Neuron (in vitro differentiated cells): ENCODE measurements around the gene BSN.

Experiments
- H2AFZ ChIP-seq: one replicate; pipeline ENCODE4 v1.6.1; 2013; ENCODE audit warnings: low read depth, mild to moderate bottlenecking, inconsistent platforms, low read length, moderate library complexity
- H3K27me3 ChIP-seq: one replicate; pipeline ENCODE4 v1.6.1; 2013; ENCODE audit warnings: low read length; ENCODE audit not compliant: insufficient read depth
- H3K36me3 ChIP-seq: one replicate; pipeline ENCODE4 v1.6.1; 2013; ENCODE audit warnings: low read length; ENCODE audit not compliant: insufficient read depth
- H3K4me1 ChIP-seq: one replicate; pipeline ENCODE4 v1.6.1; 2013; ENCODE audit warnings: low read length; ENCODE audit not compliant: insufficient read depth
- H3K4me3 ChIP-seq: 2 replicates; pipeline ENCODE4 v1.5.1; 2013; ENCODE audit warnings: mild to moderate bottlenecking, low read length, moderate library complexity
- H3K9me3 ChIP-seq: one replicate; pipeline ENCODE4 v1.6.1; 2013; ENCODE audit warnings: low read length

Gene BSN

DNA sequence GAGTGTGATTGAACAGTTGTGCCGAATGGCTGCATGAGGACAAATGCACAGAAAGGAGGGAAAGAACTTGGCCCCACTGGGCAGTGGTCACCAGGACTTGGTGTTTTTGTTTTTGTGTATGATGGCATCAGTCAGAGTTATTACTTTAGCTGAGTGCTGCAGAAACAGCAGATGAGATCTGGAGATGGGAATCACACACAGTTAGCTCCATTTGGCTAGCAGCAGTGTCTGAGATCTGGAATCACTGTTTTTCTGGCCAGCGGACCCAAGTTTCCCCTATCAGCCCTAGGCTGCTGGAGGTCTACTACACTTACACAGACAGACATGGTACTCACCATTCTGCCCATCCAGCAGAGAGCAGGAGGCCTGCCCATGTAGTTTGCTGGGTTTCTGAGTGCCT, 74.0 kb downstream of the BSN start:
- Histone ChIP-seq H2AFZ (no peak overlapping the region), H3K4me3 (no peak overlapping the region)

DNA sequence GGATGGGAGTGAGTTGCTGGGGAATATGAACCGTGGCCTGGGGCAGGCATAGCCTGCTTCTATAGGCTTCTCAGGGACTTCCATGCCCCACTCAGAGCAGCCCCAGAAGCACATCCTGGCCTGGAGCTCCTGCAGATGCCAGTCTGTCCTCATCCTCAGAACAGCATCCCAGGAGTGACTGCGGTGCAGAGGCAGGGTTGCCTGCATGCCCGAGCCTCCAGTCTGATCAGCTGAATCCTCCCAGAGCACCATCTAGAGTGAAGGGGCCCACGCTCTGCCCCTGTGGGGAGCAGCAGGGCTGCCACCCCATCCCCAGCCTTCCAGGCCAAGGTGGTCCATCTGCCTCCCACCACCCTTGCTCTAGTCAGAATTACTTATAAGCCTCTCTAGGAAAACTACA, 75.2 kb downstream of the BSN start:
- Histone ChIP-seq H3K4me1 (no peaks in the 10 kb centered on the region), H3K9me3 (peaks cover 9% of the 10 kb centered on the region), H3K36me3 (peaks cover 45% of the 10 kb centered on the region), H3K4me3 (no peak overlapping the region), H3K27me3 (no peaks in the 10 kb centered on the region), H2AFZ (no peak overlapping the region)

More for the DNA sequence above, 74.0 kb downstream of the BSN start:
- Histone ChIP-seq H3K27me3 (no peaks in the 10 kb centered on the region), H3K36me3 (peaks cover 45% of the 10 kb centered on the region), H3K4me1 (no peaks in the 10 kb centered on the region), H3K9me3 (peaks cover 9% of the 10 kb centered on the region)

DNA sequence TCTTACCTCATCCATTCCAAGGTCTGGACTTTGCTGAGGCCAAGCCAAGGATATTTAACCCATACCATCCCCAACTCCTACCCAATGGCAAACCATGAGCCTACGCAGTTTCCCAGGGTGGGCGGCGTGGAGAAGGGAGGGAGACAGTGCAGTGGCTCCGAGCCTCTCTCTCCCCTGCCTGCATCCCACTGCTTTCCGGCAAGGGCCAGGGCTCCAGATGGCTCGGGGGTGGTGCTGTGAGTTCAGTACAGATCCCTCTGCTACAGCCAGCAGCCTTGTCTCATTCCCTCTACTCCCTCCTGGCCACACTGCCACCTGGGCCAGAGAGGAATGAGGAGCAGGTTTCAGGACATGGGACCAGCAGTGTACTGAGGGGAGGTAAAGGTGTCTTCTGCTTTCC, 75.6 kb downstream of the BSN start:
- H3K27me3 ChIP-seq: no peaks in the 10 kb centered on the region
- H3K4me3 ChIP-seq: no peak overlapping the region
- no peak overlapping the region for H2AFZ ChIP-seq
- peaks cover 9% of the 10 kb centered on the region for H3K9me3 ChIP-seq
- H3K36me3 ChIP-seq: peaks cover 43% of the 10 kb centered on the region
- no peaks in the 10 kb centered on the region for H3K4me1 ChIP-seq

DNA sequence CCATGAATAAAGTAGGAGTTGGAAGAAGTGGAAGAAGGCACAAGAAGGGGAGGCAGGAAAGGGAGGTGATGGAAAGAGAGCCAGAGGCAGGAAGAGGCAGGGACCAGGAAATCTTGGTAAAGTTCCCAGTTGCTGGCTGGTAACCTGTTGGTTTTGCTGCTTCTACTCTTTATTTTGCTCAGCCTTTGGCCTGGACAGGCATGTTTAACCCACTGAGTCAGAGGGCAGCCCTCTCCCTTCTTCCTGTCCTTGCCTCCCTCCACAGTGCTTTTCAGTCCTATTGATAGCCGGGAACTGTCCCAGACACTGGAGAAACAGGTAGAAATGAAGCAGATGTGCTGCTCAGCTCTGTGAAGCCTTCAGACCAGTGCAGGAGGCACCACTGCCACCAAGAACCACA, 76.5 kb downstream of the BSN start:
- no peaks in the 10 kb centered on the region for H3K27me3 ChIP-seq
- H3K4me3 ChIP-seq: no peak overlapping the region

DNA sequence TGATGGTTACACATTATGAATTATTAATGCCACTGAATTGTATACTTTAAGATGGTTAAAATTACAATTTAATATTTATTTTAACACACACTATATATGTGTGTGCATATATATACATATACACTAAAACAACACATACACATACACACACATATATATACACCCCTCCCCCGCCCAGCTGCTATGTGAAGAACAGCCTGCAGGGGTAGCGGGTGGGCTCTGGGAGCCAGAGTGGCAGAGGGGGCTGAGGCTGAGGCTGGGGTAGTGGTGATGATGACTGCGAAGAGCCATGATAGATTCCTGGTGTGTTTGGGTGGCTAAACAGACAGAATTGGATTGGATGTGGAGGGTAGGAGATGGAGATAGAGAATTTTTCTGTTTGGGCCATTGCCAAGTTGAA, 80.5 kb downstream of the BSN start:
- Histone ChIP-seq H2AFZ (no peak overlapping the region), H3K4me3 (no peak overlapping the region), H3K9me3 (peaks cover 7% of the 10 kb centered on the region), H3K4me1 (no peaks in the 10 kb centered on the region), H3K27me3 (no peaks in the 10 kb centered on the region), H3K36me3 (peaks cover 9% of the 10 kb centered on the region)

More for the DNA sequence above, 76.5 kb downstream of the BSN start:
- H2AFZ ChIP-seq: no peak overlapping the region
- peaks cover 7% of the 10 kb centered on the region for H3K9me3 ChIP-seq
- peaks cover 34% of the 10 kb centered on the region for H3K36me3 ChIP-seq
- no peaks in the 10 kb centered on the region for H3K4me1 ChIP-seq

DNA sequence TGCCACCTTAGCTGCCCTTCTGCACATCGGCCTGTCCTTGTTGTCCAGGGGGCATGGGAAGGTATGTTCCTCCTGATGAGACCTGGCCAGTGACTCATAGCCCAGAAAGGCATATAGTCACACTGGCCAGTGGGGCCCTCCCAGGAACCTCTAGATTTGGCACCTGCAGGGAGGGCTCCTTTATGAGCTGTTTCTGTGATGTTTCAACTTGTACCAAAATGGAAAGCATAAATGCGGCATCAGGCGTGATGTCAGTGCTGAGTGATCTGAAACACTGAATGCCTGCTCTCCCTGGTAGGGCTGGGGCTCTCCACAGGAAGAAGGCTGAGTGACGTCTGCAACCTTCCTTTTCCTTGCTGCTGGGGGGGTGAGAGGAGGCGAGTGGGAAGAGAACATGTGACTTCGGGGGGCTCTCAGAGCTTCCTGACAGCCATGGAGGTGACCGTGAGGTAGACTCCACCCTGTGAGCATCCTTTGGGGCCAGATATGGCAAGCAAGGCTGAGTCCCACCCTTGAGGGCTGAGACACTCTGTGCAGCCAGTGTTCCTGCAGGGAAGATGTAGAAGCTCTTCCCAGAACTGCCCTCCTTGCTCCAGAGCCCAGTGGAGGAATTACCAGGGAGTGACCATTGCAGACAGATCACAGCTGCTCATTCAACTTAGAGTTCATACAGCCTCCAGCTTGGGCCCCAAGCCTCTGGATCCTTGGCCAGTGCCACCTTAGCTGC, 82.8 kb downstream of the BSN start:
- no peaks in the 10 kb centered on the region for H3K27me3 ChIP-seq
- H3K4me3 ChIP-seq: no peak overlapping the region
- no peak overlapping the region for H2AFZ ChIP-seq
- no peaks in the 10 kb centered on the region for H3K9me3 ChIP-seq
- no peaks in the 10 kb centered on the region for H3K4me1 ChIP-seq
- no peaks in the 10 kb centered on the region for H3K36me3 ChIP-seq

DNA sequence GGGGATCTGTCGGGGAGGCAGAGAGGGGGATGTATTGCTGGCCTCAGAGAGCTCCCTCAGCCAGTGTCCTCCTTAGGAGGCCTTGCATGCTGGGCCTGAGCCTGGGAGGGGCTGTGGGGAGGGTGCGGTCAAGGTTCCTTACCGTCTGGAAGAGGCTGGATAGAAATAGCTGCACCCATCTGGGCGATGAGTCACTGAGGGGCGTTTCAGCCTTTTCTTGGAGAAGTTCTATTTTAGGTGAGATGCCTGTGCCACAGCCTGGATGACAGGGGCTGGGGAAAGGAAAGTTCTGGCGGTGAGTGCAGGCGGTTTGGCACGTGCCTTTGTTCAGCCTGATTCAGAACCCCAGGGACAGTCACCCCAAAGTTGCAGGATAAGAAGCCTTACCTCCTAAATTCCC, 84.2 kb downstream of the BSN start:
- no peaks in the 10 kb centered on the region for H3K4me1 ChIP-seq
- H3K27me3 ChIP-seq: no peaks in the 10 kb centered on the region
- peaks cover 7% of the 10 kb centered on the region for H3K36me3 ChIP-seq
- H3K9me3 ChIP-seq: no peaks in the 10 kb centered on the region
- H3K4me3 ChIP-seq: no peak overlapping the region
- no peak overlapping the region for H2AFZ ChIP-seq

DNA sequence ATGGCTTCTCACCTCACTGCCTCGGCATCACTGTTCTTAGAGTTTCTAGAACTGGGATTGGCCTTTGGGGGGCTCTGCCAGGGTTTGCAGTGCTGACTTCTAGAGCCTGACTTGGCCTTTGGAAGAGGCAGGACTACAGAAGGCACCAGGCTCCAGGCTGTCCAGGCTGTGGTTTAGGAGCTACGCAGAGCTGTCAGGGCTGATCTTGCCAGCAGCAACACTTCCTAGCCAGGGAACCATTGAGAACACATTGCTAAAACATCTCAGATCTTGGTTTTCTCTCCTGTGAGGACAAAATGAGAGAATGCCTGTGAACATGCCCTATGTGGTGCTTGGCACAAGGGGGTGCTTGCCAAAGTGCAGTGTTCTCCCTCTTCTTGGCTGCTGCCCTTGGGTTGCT, 85.3 kb downstream of the BSN start:
- Histone ChIP-seq H3K27me3 (no peaks in the 10 kb centered on the region), H2AFZ (no peak overlapping the region), H3K4me3 (no peak overlapping the region), H3K9me3 (no peaks in the 10 kb centered on the region), H3K4me1 (no peaks in the 10 kb centered on the region), H3K36me3 (peaks cover 13% of the 10 kb centered on the region)

DNA sequence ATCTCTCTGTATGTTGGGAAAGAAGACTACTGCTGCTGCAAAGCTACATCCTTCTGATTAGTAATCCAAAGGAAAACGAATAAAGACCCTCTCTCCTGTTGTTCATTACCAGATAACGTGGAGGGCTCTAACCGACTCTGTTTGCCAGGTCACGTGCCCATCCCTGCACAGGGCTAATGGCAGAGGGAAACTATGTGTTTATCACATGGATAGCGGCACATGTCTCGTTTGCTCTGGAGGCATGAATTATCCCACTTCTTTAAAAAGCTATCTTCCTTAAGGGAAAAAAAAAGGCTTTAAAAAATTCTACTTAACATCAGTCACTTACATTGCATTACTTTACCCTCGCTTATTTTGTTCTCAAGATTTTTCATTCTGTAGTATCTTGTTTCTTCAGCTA, 87.0 kb downstream of the BSN start:
- Histone ChIP-seq H3K36me3 (peaks cover 15% of the 10 kb centered on the region), H3K9me3 (no peaks in the 10 kb centered on the region), H3K4me1 (no peaks in the 10 kb centered on the region), H3K27me3 (no peaks in the 10 kb centered on the region), H2AFZ (no peak overlapping the region), H3K4me3 (no peak overlapping the region)

DNA sequence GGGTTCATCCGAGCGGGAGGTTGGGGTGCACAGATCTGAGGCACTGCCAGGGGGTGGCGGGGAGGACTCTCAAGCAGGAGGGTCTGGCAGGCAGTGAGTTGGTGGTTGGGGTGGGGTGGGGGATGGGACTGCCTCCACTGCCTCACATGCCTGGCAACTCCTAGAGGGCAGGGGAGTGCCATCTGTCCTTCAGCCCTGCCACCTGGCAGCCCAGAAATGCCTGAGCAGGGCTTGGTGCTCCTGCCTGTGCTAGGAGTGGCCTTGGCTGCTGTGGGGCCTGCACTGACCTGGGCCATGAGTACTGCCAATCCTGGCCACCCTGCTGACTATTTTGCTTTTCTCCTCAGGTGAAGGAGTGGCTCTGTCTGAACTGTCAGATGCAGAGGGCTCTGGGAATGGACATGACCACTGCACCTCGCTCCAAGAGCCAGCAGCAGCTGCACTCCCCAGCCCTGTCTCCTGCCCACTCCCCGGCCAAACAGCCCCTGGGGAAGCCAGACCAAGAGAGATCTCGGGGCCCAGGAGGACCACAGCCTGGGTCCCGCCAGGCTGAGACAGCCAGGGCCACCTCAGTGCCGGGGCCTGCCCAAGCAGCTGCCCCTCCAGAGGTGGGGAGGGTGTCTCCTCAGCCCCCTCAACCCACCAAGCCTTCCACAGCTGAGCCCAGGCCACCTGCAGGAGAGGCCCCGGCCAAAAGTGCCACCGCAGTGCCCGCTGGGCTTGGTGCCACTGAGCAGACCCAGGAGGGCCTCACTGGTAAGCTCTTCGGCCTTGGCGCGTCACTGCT, 87.8 kb downstream of the BSN start:
- H2AFZ ChIP-seq: no peak overlapping the region
- H3K4me1 ChIP-seq: no peaks in the 10 kb centered on the region
- H3K36me3 ChIP-seq: peaks cover 15% of the 10 kb centered on the region
- no peaks in the 10 kb centered on the region for H3K9me3 ChIP-seq
- H3K27me3 ChIP-seq: no peaks in the 10 kb centered on the region
- no peak overlapping the region for H3K4me3 ChIP-seq

DNA sequence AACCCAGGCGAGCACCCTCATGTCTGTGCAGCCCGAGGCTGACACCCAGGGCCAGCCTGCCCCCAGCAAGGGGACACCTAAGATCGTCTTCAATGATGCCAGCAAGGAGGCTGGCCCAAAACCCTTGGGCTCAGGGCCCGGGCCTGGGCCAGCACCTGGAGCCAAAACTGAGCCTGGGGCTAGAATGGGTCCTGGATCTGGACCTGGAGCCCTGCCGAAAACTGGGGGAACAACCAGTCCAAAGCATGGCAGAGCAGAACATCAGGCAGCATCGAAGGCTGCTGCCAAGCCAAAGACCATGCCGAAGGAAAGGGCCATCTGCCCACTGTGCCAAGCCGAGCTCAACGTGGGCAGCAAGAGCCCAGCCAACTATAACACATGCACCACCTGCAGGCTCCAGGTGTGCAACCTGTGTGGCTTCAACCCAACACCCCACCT, 88.5 kb downstream of the BSN start:
- Histone ChIP-seq H2AFZ (no peak overlapping the region), H3K4me1 (no peaks in the 10 kb centered on the region), H3K27me3 (no peaks in the 10 kb centered on the region), H3K36me3 (peaks cover 15% of the 10 kb centered on the region), H3K9me3 (no peaks in the 10 kb centered on the region), H3K4me3 (no peak overlapping the region)

DNA sequence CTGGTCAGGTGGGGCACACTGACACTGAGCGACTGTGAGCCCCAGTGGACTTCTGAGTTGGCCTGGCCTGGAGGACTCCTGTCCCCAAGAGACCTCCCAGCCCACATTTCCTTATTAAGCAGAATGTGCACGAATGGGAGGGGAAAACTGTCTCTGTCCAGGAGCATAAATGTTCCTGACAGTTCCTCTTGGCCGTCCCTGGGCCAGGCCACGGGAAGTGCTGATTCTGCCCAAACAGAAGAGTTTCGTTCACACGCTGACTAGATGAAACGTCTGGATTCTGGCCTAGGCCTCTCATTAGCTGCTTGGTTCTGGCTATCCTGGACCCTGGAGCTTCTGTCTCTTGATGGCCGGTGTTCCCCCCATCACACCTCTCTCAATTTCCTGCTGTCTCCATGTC, 90.4 kb downstream of the BSN start:
- H3K4me1 ChIP-seq: no peaks in the 10 kb centered on the region
- H3K4me3 ChIP-seq: no peak overlapping the region
- no peaks in the 10 kb centered on the region for H3K9me3 ChIP-seq
- no peaks in the 10 kb centered on the region for H3K27me3 ChIP-seq
- H2AFZ ChIP-seq: no peak overlapping the region
- H3K36me3 ChIP-seq: peaks cover 15% of the 10 kb centered on the region

DNA sequence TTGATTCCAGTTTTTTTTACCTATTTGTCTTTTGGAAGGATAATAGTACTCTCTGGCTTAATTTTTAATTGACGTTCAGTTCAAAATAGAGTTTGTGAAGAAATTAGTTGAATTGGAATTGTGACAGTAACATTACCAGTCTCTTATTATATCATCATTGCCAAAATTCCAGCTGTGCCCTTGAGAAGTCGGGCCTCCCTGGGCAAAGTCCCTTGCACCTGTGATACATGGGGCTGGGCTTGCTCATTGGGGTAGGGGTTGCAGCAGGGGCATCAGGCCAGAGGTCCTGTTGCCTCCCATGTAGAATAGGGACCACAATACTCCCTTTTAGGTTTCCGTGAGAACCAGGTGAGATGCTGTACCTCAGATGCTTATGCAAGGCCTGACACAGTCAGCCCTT, 92.0 kb downstream of the BSN start:
- H3K4me3 ChIP-seq: no peak overlapping the region
- H3K4me1 ChIP-seq: no peaks in the 10 kb centered on the region
- no peak overlapping the region for H2AFZ ChIP-seq
- peaks cover 15% of the 10 kb centered on the region for H3K36me3 ChIP-seq
- H3K27me3 ChIP-seq: no peaks in the 10 kb centered on the region
- no peaks in the 10 kb centered on the region for H3K9me3 ChIP-seq
